HG03354 (cell line): Measurements from ENCODE around the gene DUSP14.
"Not testable (repeated sequence)": the region's sequence is repeated elsewhere in the genome, so short reads cannot be mapped to it uniquely, and the experiment has no call there.

Source experiments
- ATAC-seq: cut with Tn5 transposase; IDR thresholded peaks from one replicate; pipeline ENCODE4 v1.9.1; 2021; ENCODE audit warnings: mild to moderate bottlenecking; ENCODE audit not compliant: unreplicated experiment, poor library complexity, severe bottlenecking

Gene DUSP14

GRCh38 chr17:37489197-37490001 lies at the start of gene DUSP14:
Gene DUSP14, plus strand, starts transcription at chr17:37489891. Its CDS starts 22,382 bp downstream, at chr17:37512273.
- ATAC-seq: peak; percentile 64

- no peak for ATAC-seq
These were observed 49.3 kb upstream of the DUSP14 start for GRCh38 chr17:37440424-37440823.

DNA sequence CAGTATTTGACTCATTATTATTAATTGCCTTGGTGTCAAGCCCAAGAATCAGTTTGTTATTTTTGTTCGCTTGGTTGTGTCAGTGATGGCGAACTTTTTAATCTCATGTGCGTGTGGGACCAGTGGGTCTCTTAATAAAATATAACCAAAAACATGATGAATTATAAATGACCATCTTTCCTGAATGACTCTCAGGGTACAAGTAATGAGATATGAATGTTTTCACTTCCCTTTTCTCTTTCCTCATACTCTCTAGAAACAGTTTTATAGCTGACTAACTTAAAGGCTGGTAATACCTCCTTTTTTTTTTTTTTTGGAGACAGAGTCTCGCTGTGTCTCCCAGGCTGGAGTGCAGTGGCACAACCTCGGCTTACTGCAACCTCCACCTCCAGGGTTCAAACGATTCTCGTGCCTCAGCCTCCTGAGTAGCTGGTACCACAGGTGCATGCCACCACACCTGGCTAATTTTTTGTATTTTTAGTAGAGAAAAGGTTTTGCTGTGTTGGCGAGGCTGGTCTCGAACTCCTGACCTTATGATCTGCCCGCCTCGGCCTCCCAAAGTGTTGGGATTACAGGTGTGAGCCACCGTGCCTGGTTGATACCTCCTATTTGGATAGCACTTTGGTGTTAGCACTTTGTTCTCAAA lies 48.2 kb upstream of the DUSP14 start:
- not testable (repeated sequence) for ATAC-seq

DNA sequence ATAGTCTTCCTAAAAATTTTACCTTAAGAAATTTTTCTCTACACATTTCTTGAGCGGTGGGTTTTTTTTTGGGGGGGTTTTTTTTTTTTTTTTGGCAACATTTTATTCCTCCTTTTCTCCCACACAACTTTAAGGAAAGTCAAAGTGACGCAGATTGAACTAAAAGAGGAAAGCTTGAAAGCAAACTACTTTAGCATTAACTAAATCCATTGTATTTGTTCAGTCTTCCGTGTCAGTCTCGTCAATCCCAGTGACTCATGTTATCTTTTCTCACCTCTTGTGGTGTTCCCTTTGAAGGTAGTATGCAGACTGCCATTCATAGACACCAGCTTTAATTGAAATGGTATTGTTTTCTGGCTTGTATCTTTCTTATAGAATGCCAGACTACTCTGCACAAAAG lies 43.7 kb upstream of the DUSP14 start:
- no peak for ATAC-seq

- ATAC-seq: no peak
These were observed 42.0 kb upstream of the DUSP14 start for GRCh38 chr17:37447641-37448040.

GRCh38 chr17:37450112-37450511 lies 39.6 kb upstream of the DUSP14 start:
- no peak for ATAC-seq

DNA sequence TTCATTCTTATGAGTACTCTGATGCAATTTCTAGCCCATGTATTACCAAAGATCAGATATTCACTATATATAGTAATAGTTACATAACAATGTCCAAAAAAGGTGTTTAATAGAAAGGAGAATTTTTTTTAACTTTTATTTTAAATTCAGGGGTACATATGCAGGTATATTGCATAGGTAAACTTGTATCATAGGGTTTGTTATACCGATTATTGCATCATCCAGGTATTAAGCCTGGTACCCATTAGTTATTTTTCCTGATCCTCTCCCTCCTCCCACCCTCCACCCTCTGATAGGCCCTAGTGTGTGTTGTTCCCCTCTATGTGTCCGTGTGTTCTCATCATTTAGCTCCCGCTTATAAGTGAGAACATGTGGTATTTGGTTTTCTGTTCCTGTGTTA lies 31.9 kb upstream of the DUSP14 start:
- not testable (repeated sequence) for ATAC-seq

DNA sequence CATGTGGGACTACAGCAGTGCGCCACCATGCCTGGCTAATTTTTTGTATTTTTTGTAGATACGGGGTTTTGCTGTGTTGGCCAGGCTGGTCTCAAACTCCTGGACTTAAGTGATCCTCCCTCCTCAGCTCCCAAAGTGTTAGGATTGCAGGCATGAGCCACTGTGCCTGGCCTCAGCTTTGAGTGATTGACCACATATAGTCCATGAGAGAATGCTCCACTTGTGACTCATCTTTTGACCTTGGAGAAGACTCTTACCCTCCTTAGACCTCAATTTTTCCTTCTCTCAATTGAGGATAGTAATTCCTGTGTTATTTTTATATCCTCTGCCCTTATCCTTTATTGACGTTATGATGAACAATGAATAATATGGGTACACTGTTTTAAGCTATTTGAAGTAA lies 30.9 kb upstream of the DUSP14 start:
- no peak for ATAC-seq

GRCh38 chr17:37461668-37462067 lies 28.0 kb upstream of the DUSP14 start:
- ATAC-seq: no peak

GRCh38 chr17:37462492-37462891 lies 27.2 kb upstream of the DUSP14 start:
- no peak for ATAC-seq

GRCh38 chr17:37463039-37463438 lies 26.7 kb upstream of the DUSP14 start:
- ATAC-seq: no peak

DNA sequence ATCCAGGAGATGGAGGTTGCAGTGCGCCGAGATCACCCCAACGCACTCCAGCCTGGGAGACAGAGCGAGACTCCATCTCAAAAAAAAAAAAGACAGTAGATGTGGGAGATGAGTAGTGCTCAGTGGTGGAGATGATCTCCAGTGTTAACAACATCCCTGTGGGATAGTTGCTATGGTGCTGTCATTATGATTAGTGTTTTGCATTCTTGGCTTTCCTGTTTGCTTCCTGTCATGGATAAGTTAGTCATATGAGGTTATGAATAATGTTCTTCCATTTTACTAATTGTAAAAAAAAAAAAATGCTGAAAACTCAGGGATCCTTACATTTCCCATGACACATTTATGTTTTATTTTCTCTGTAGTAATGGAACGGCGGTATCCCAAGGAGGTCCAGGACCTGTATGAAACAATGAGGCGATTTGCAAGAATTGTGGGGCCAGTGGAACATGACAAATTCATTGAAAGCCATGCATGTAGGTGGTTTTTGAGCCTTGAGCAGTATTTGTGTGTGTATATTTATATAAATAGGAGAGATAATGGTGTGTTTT lies 24.5 kb upstream of the DUSP14 start:
- ATAC-seq: no peak

DNA sequence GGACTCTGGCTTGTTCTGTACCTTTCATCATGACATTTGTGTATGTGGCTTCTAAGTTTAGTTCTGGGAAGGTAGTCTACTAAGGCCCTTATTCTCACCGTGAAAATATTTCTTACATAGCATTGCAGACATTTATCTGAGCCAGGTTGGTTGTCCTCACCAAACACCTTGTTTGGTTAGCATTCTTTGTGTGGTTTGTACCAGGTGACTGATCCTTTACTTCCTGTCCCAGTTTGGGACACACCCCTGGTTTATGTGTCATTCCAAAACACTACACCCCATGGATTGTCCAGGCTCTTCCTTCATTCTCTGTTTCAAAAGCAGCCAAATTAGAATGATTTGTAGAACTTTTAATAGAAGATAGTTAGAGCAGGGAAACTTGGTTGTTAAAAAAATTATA lies 23.2 kb upstream of the DUSP14 start:
- no peak for ATAC-seq

DNA sequence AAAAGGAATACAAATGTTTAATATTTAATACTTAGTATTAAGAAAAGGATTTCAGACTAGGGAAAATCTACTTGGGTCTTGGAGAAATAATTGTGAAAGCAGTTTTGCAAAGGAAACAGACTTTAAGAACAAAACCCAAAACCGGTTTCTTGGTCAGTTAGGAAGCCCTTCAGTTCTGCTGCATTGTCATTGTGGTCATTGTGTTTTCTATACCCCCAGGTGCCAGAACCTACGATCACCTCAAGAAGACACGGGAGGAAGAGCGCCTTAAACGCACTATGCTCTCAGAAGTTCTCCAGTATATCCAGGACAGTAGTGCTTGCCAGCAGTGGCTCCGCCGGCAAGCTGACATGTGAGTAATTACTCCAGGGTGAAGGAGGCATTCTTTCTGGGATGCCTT lies 19.5 kb upstream of the DUSP14 start:
- no peak for ATAC-seq

- ATAC-seq: no peak
These were observed 13.8 kb upstream of the DUSP14 start for GRCh38 chr17:37475731-37476420.

DNA sequence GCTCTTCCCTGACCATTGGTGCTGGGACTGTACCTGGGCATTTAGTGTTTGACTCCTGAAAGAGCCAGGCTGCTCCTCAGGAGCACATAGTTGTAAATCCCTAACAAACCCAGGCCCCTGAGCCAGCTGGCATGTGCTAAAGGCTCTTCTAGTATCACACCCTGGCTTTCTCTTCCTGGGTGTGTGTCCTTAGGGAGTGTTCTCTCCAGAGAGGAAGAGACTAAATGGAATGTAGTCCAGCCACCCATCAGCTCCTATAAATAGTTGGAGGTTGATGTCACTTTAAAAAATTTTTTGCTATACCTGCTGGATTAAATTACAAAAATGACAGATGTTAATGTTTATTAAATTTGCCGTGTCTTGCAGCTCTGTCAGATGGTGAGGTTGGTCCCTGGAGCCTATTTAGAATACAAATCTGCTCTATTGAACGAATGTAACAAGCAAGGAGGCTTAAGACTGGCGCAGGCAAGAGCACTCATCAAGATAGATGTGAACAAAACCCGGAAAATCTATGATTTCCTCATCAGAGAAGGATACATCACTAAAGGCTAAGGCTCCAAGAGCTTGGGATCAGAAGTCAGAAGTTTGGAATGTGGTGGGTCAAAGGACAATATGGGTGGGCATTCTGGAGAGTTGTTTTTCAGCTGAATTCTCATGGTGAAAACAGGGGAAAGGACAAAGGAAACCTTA lies 13.1 kb upstream of the DUSP14 start:
- no peak for ATAC-seq

DNA sequence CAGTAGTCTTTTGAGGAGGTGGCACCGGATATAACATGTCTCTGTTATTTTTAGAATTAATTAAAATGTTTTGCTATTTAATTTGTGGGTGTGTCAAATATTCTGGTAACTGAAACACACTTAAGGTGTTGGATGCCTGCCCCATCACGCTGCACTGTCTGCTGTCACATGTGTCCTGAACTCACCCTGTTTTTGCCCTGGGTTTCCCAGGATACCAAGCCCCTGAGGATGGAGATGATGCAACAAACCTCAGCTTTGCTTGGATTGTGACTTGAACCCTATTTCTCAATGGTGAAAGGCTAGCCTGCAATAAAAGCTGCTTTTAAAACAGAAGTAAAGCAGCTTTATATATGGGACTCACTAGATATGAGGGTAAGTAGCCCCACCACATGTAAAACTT lies 11.5 kb upstream of the DUSP14 start:
- ATAC-seq: no peak

GRCh38 chr17:37479025-37479424 lies 10.7 kb upstream of the DUSP14 start:
- ATAC-seq: no peak

GRCh38 chr17:37480427-37480826 lies 9.3 kb upstream of the DUSP14 start:
- no peak for ATAC-seq
